Stomach (tissue), 9 donors: ENCODE measurements around the gene NTNG1. TPM values are rescaled to one million over a fixed set of nuclear protein-coding genes. Genes with fewer than 3 reads are reported as not detected.
A peak's percentile ranks its signal among the peaks of the same experiment; 100 is the strongest.

ENCODE experiments used
- DNase-seq, 2 donors: peaks; one replicate each; pipeline versions ENCODE4 v3.0.0 to v3.0.0-alpha.2; 2013 to 2019
- H3K27ac ChIP-seq, 5 donors: fragments of 200-600 bp in 4 of 5; sonication (generic) in 4 of 5; one replicate each; pipeline ENCODE4 v1.5.1; 2013 to 2019; ENCODE audit warnings: mild to moderate bottlenecking in 1 of 5, moderate library complexity in 1 of 5
- H3K27me3 ChIP-seq, 3 donors: fragments of 200-600 bp; sonication (generic); one replicate each; pipeline ENCODE4 v1.5.1; 2017 to 2019; ENCODE audit warnings: mixed run types in 1 of 3
- H3K36me3 ChIP-seq, 4 donors: fragments of 200-600 bp; sonication (generic); 1 replicate in 3 of 4; 2 replicates in 1 of 4; pipeline ENCODE4 v1.5.1; 2016 to 2019
- H3K4me1 ChIP-seq, 4 donors: fragments of 200-600 bp; sonication (generic); one replicate each; pipeline ENCODE4 v1.5.1; 2016 to 2019
- H3K4me3 ChIP-seq, 4 donors: fragments of 200-600 bp; sonication (generic) in 3 of 4; one replicate each; pipeline ENCODE4 v1.5.1; 2016 to 2019; ENCODE audit warnings: mild to moderate bottlenecking in 1 of 4
- H3K9me3 ChIP-seq, 4 donors: fragments of 200-600 bp; sonication (generic); one replicate each; pipeline ENCODE4 v1.5.1; 2016 to 2019
- EP300 ChIP-seq: sonication (generic); formaldehyde crosslinking; IDR thresholded peaks from one replicate; pipeline ENCODE4 v1.6.1; 2017; ENCODE audit warnings: antibody characterized with exemption
- POLR2A ChIP-seq, 4 donors: fragments of 450-650 bp; IDR thresholded peaks; one replicate each; pipeline ENCODE4 v1.6.1; 2016; ENCODE audit warnings: antibody characterized with exemption in 4 of 4, control low read depth in 2 of 4, mild to moderate bottlenecking in 1 of 4, moderate library complexity in 1 of 4
- POLR2AphosphoS5 ChIP-seq, 3 donors: sonication (generic); formaldehyde crosslinking; IDR thresholded peaks; one replicate each; pipeline ENCODE4 v1.6.1; 2016; ENCODE audit warnings: antibody characterized with exemption in 3 of 3
- WGBS, 5 donors: extraction: QIAGEN DNeasy Blood & Tissue Kit in 3 of 5; methylation state at CpG; one replicate each; pipeline versions ENCODE4 v1.1.5 to v1.1.7; 2013 to 2018; 5-methylcytosine and 5-hydroxymethylcytosine counted together
- intact Hi-C: fragments of 100-400 bp; cut with DNase I; formaldehyde crosslinking; loops from one replicate; pipeline ENCODE4 v1.15.1; 2023; ENCODE audit warnings: low total_unique reads
- polyA plus RNA-seq, 3 donors: library from polyadenylated mRNA; stranded (reverse); fragments of 200-250 nt; gene quantifications; one replicate each; pipeline ENCODE4 v1.2.3, GENCODE V29; 2013
- total RNA-seq, 5 donors: library from RNA; depleted of rRNA; stranded (reverse); fragments of >200 nt; gene quantifications; one replicate each; pipeline versions ENCODE4 v1.1.0 to v1.2.3, GENCODE V29; 2014 to 2016
- TF ChIP-seq, protein P1 (sequence below), 7 experiments: fragments of 450-650 bp in 4 of 7; fragments of 200-600 bp in 3 of 7; sonication (generic) in 3 of 7; IDR thresholded peaks; one replicate each; pipeline ENCODE4 v1.5.1; 2016 to 2019; ENCODE audit warnings: antibody characterized with exemption in 7 of 7, control low read depth in 2 of 7, mild to moderate bottlenecking in 1 of 7
- donor health status: healthy with polysubstance abuse.
- donor health status: Bipolar disorder and iron deficiency.
- donor health status: healthy.

Gene NTNG1
- total and polyA plus RNA-seq, 8 donors = 0.23 to 2.0 (median 0.58) TPM; not detected in 3

DNA sequence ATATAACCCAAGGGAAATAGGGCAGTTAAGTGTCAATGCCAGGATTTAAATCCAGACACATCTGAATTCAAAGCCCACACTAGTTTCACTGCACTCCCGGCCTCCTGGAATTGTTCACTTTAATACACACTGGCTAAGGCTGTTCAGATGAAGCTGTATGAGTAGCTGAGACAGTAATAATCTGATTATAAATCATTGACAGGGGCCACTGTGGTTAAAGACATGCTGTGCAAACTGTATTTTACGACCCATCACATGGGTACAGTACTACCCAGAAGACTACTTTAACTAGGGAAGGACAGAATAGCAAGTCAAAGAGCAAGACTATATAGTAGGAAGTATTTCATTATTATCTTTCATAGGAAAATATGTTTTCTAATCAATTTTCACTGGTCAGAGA, 16.1 kb upstream of the NTNG1 start:
- no peak overlapping the region for H3K27ac ChIP-seq
- H3K27me3 ChIP-seq = no peaks in the 10 kb centered on the region
- WGBS, 5 donors = 49 to 69% (median 63%) methylated on average over 2 of the region's 2 CpGs
- no peaks in the 10 kb centered on the region for H3K36me3 ChIP-seq
- H3K4me1 ChIP-seq = no peaks in the 10 kb centered on the region
- no peak overlapping the region for H3K4me3 ChIP-seq
- no peaks in the 10 kb centered on the region for H3K9me3 ChIP-seq
- TF ChIP-seq POLR2AphosphoS5 (IDR thresholded peaks at IDR 0.05) = no peak
- TF ChIP-seq POLR2A (IDR thresholded peaks at IDR 0.05) = no peak
- TF ChIP-seq, protein P1, sequence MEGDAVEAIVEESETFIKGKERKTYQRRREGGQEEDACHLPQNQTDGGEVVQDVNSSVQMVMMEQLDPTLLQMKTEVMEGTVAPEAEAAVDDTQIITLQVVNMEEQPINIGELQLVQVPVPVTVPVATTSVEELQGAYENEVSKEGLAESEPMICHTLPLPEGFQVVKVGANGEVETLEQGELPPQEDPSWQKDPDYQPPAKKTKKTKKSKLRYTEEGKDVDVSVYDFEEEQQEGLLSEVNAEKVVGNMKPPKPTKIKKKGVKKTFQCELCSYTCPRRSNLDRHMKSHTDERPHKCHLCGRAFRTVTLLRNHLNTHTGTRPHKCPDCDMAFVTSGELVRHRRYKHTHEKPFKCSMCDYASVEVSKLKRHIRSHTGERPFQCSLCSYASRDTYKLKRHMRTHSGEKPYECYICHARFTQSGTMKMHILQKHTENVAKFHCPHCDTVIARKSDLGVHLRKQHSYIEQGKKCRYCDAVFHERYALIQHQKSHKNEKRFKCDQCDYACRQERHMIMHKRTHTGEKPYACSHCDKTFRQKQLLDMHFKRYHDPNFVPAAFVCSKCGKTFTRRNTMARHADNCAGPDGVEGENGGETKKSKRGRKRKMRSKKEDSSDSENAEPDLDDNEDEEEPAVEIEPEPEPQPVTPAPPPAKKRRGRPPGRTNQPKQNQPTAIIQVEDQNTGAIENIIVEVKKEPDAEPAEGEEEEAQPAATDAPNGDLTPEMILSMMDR (IDR thresholded peaks at IDR 0.05) = no peak
- intact Hi-C loops = no loop called here
- DNase-seq = no peak

DNA sequence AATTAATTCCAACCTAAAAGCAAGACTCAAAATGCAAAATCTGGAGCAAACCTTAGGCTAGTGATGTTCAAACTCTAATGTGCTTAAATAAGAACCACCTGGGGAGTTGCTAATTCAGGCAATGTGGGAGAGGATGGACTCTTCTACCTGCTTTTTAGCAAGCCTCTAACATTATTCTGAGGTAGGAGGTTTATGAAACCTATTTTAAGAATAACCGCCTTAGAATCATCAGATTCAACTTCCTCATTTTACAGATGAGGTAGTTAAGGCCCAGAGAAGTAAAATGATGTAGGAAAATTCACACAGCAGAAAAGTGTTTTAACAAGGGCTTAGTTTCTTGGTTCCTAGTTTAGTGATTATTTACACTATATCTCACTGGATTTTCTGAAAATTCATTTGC, 8.6 kb upstream of the NTNG1 start:
- intact Hi-C loops = no loop called here
- TF ChIP-seq POLR2A (IDR thresholded peaks at IDR 0.05) (no peak), POLR2AphosphoS5 (IDR thresholded peaks at IDR 0.05) (no peak), EP300 (no peak)
- TF ChIP-seq, protein P1 (IDR thresholded peaks at IDR 0.05) = no peak
- H3K36me3 ChIP-seq = no peaks in the 10 kb centered on the region
- H3K4me3 ChIP-seq = no peak overlapping the region
- H3K27ac ChIP-seq = no peak overlapping the region
- peaks cover 0 to 4% (median 0%) of the 10 kb centered on the region in 3 donors for H3K27me3 ChIP-seq
- 71 to 95% (median 80%) methylated on average over 1 of the region's 1 CpG for WGBS, 5 donors
- no peaks in the 10 kb centered on the region for H3K9me3 ChIP-seq
- no peaks in the 10 kb centered on the region for H3K4me1 ChIP-seq
- no peak for DNase-seq

DNA sequence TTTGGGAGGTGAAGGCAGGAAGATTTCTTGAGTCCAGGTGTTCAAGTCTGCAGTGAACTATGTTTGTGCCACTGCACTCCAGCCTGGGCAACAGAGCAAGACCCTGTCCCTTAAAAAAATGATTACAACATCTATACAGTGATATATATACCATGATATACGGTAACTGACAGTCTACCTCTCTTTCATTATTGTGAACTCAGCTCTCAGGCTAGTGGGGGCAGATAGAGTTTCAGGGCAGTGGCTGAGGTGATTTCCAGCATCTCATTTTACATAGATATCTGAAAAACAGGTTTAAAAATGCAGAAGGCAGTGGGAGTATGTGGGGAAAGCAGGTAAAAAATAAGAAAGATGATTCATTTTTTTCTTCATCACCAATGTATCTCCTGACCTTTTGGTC, 8.1 kb upstream of the NTNG1 start:
- Histone ChIP-seq H3K4me1 (no peaks in the 10 kb centered on the region), H3K36me3 (no peaks in the 10 kb centered on the region), H3K27ac (no peak overlapping the region), H3K9me3 (no peaks in the 10 kb centered on the region), H3K4me3 (no peak overlapping the region), H3K27me3 (peaks cover 0 to 5% (median 0%) of the 10 kb centered on the region in 3 donors)
- no peak for DNase-seq
- intact Hi-C loops = no loop called here
- 63 to 80% (median 71%) methylated on average over 1 of the region's 1 CpG for WGBS, 5 donors
- TF ChIP-seq POLR2AphosphoS5 (IDR thresholded peaks at IDR 0.05) (no peak), POLR2A (IDR thresholded peaks at IDR 0.05) (no peak), EP300 (no peak)
- TF ChIP-seq, protein P1 (IDR thresholded peaks at IDR 0.05) = no peak

DNA sequence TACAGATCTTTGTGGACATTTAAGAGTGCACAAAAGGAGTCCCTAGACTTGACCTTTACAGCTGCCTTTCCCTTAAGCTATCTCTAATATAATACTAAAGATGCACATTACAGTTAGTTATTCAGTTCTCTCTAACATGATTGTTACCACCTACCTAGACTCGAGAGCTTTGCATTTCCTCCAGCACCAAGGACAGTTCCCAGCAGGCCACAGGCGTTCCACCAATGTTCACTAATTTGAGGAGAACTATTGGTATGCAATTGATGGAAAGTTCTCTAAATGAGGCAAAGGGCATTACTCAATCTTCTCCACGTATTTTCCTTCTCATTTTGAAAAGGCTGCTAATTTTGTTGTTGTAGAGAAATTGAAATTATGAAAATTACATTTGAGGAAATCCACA, 5.4 kb upstream of the NTNG1 start:
- Histone ChIP-seq H3K4me3 (no peak overlapping the region), H3K27me3 (peaks cover 0 to 31% (median 12%) of the 10 kb centered on the region in 3 donors), H3K36me3 (no peaks in the 10 kb centered on the region), H3K9me3 (no peaks in the 10 kb centered on the region), H3K4me1 (peaks cover 6 to 12% (median 10%) of the 10 kb centered on the region in 4 donors), H3K27ac (no peak overlapping the region)
- peak in 1 of 2 donors; percentile 79 for DNase-seq
- intact Hi-C loops = no loop called here
- TF ChIP-seq POLR2A (IDR thresholded peaks at IDR 0.05) = no peak
- WGBS, 5 donors = 0 to 2% (median 1%) methylated on average over 3 of the region's 3 CpGs

DNA sequence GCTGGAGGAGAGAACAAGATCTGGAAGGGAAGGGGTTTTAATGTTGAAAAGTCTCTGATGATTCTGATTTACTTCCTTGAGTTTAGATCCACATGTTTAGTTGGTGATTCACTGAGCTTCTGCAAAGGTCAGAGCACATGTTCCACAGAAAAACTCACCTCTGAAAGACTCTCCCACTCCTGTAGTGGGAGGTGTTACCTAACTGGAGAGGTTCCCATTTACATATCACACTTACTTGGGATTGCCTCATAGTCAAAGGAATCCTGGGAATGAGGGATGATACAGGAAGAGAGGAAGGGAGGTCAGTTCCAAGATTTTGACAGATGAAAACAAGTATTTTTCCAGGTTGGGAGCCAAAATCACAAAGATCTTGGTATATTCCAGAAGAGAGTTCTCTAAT, 2.7 kb upstream of the NTNG1 start:
- DNase-seq = peak in 1 of 2 donors; percentile 7
- no peaks in the 10 kb centered on the region for H3K36me3 ChIP-seq
- no peak overlapping the region for H3K27ac ChIP-seq
- intact Hi-C loops = no loop called here
- H3K4me3 ChIP-seq = no peak overlapping the region
- H3K9me3 ChIP-seq = no peaks in the 10 kb centered on the region
- TF ChIP-seq, protein P1 (IDR thresholded peaks at IDR 0.05) = no peak
- peaks cover 16 to 29% (median 25%) of the 10 kb centered on the region in 4 donors for H3K4me1 ChIP-seq
- peaks cover 0 to 46% (median 25%) of the 10 kb centered on the region in 3 donors for H3K27me3 ChIP-seq
